HG02623 (cell line): ENCODE measurements around the gene ITGAV.
A peak's percentile ranks its signal among the peaks of the same experiment; 100 is the strongest.

Experiments used
- ATAC-seq: cut with Tn5 transposase; IDR thresholded peaks from one replicate; pipeline ENCODE4 v1.9.1; 2021; ENCODE audit warnings: moderate library complexity; ENCODE audit not compliant: unreplicated experiment

Gene ITGAV

DNA sequence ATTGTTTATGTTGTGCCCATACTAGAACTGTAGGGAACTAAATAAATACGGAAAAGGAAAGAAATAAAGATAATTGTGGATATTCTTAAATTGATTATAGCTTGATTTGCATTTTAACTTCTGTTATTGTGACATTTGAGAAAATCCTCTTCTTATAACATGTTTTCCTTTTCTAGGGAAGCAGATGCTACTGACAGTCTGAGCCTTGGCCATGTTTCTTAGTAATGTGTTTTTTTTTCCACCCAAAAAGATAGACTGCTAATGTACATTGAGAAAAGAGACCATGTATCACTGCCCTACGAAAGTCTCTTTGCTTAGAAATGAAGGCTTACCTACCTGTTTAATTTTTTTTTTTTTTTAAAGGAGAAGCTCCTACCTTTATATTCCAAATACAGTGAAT is 22.2 kb downstream of the ITGAV start:
- no peak for ATAC-seq

DNA sequence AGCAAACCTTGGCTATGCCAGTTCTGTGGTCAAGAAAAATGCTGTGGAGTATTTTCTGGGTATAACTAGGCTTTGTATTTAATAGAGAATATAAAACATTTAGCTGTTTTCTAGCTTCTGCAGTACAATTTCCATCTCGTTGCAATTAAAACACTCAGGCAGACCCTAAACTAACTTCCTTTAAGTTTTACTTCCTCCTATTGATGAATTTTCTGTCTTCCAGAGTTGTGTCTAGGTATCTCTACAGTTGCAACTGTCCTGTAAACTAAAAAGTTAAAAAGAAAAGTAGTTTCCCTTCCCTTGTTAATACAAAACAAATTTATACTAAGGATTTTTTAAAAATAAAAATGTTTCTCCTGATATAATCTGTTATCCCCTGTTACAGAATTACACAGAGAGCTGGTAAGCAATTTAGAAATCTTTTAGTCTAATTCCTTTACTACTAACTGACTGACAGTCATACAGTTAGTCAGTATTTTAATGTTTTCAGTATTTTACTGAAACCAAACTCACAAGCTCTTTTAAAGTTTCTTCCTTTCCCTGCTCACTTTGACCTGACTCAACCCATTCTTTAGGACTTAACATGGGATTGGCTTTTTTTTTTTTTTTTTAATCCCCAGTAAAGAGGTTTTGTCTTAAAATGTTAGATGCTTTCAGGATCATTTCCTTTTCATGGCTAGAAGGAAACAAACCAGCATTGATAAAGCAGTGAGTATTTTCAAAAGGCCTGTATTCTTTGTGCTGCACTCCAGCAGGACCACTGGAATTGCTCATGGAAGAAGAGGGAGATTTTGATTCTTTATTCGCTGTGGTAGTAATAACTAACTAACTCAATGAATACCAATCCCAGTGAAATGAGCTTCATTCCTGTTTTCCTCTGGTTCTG is 22.9 kb downstream of the ITGAV start:
- no peak for ATAC-seq

DNA sequence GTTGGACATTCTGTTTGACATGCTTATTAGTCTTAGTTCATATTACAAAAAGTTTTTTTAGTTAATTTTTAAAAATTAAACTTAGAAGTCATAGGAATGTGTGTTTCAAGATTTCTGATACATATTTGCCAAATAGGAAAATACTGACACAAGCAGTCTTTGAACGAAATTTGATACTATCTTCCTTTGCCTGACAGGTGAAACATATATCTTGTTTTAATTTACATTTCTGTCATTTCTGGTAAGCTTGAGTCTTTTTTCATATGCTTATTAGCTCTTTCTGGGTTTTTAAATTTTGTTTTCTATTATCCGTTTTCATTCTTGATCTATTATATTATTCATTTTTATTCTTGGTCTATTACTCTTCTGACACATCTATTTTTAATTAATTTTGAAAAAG is 24.5 kb downstream of the ITGAV start:
- no peak for ATAC-seq

DNA sequence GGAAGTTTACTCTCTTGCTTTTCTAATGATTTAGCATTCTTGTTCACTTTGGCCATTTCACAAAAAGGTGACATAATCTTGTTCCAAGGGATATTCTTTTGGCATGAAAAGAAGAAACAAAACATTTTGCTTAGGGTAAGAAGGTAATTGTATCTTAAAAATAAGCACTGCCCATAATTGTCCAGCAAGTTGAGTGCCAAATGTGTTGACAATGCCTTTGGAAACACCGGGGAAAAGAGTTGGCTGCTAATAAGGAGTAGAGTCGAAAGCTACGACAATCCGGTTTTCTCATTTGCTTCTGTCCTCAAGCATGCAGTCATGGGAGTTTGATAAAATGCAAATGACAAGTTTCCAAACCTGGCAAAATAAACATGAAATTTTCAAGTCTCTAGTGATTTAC is 27.3 kb downstream of the ITGAV start:
- ATAC-seq, result no peak

DNA sequence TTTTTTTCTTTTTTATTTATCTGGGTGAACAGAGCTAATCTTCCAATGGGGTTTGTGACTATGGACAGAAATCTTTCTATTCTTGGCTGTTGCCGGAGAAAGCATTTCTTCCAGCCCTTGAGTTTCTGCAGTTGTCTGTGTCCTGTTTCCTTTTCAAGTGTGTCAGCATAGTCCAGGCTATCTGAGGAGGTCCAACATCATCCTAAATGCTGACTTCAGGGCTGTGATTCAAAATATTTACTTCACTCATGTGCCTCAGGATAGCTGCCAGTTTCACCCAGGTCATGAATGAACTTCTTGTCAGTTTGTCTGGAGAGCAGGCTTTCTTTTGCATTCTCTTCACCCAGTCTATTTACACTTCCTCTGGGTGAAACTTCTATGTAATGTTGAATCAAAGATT is 27.9 kb downstream of the ITGAV start:
- ATAC-seq, result no peak

DNA sequence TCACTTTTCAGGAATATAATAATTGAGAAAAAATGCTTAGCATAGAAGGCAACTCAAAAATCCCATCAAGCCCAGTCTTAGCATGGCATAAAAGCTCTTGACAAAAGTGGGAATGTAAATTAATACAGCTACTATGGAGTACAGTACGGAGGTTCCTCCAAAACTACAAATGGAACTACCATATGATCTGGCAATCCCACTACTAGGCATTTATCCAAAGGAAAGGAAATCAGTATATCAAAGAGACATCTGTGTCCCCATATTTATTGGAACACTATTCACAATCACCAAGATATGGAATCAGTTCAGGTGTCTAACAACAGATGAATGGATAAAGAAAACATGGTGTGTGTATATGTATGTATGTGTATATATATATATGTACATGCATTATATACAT is 28.8 kb downstream of the ITGAV start:
- no peak for ATAC-seq

DNA sequence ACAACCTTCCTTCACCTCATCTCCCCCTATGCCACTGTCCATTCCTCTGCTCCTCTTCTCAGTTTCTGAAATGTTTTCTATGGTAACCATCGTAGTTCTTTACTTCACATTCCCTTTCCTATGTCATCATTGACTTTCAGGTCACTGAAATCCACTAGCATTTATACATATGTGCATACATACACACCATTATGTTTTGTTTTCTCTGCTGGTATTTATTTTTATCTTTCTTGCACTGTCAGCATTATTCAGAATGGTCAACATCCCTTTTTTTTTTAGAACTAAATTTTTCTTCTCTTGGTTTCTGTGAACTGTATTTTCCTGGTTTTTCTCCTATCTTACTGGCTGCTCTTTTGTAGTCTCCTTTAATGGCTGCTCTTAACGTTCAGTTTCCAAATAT is 33.2 kb downstream of the ITGAV start:
- ATAC-seq, result no peak

DNA sequence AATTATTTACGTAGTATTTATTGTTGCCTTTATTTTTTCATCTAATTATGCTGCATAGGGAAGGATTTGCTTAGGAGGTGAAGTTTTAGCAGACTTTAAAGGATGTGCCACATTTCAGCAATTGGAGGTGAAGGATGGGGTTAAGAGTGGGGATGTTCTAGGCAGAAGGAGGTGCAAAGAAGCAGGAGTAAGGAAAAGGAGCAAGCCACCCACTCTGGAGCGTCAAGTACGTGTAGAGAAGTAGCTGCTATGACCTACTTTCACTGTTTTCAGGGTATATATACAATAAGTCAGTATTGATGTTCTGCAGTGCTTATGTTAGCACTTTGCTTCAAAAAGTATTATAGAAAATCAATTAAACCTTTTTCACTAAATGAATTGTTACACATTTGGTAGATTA is 34.4 kb downstream of the ITGAV start:
- no peak for ATAC-seq

DNA sequence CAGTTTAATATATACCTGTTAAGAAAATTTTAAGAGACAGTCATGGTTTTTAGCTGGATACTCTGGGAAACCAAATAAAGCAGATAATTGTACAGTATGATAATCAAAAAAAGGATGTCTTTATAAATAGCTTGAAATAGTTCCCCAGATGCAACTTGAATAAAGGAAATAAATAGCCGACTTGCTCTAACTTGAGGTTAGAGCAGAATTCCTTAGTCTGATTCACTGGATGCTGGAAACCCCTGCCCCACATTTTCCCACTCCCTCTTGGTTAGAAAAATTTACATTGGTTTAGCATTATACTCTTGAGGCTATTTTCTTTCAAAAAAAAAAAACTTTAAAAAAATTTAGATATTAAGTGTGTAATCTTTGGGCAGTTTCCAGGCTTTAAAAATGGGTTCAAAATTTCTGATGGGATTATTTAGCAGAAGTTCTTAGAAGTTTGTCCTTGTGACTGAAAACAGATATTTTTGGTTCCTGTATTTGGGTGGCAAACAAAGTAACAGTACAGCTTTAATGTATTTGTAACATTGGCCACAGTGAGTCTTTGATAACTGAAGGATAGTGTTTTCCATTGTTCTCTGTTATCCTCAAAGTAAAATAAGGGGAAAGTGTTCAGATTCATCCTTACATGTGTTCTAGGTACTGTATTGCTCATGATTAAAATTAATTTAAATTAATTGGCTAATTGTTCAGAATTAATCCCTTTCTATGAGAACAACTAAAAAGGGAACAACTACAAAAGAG is 39.6 kb downstream of the ITGAV start:
- no peak for ATAC-seq

DNA sequence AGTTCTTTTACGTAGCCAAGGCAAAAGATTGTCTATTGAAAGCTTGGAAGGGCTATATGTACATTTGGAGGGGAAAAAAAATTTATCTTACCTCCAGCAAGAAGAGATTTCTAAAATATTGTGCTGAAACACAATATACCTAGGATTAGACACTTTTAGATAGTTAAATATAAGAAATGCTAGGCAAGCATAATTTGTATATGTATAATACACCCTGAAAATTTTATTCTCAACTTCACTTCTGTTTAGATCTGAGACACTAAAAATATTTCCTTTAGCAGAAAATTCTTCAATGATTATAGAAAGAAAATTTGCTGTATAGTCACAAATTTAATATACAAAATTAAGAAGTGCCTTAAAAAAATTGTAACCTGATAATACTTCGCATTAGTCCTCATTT is 42.6 kb downstream of the ITGAV start:
- ATAC-seq, result no peak

DNA sequence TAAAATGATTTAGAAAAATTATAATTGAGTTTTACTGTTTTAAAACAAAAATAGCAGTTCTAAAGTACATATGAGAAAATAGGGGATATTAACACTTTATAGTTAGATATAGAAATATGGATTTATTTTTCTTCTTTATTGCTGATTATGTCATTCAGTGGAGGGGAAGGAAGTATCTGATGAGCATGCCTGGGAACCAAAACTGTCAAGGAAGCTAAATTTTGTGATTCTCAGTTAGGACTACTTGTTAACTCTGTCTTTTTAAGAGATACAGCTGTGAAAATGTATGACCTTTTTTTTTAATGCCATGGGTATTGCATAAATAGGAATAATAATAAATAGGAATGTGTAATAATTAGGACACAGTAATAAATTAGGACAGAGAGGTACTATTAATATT is 44.8 kb downstream of the ITGAV start:
- no peak for ATAC-seq

DNA sequence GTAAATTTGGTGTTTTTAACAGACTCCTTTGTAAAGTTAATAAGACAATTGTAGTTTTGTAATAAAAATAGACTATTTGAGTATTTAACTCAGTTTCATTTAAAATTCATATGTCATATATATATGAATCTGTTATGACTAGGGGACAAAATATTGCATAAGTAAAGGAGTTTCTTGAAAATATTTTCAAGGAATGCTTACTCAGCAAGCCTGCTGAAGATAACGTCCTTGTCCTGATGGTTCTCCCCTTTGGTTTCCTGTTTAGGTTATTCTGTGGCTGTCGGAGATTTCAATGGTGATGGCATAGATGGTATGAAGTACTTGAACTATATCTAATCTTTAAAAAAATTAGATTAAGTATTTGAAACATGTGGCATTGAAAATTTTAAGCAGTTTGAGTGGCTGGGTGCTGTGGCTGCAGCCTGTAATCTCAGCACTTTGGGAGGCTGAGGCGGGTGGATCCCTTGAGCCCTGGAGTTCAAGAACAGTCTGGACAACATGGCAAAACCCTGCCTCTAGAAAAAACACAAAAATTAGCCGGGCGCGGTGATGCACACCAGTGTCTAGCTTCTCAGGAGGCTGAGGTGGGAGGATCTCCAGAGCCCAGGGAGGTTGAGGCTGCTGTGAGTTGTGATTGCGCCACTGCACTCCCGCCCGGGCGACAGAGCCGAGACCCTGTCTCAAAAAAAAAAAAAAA is 47.1 kb downstream of the ITGAV start:
- ATAC-seq, result no peak

DNA sequence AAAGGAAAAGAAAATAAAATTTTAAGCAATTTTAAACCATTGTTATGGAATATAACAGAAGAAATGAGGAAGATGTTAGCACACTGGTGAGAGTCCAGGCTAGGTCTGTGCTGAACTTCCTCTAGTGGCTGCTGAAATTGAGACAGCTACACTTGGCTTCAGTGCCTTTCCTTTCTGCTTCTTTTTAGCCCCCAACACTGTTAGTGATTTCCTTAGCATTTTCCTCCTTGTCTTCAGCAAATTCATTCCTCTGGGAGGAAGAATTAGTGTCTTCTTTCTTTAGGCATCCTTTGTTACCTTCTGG is 47.6 kb downstream of the ITGAV start:
- no peak for ATAC-seq

DNA sequence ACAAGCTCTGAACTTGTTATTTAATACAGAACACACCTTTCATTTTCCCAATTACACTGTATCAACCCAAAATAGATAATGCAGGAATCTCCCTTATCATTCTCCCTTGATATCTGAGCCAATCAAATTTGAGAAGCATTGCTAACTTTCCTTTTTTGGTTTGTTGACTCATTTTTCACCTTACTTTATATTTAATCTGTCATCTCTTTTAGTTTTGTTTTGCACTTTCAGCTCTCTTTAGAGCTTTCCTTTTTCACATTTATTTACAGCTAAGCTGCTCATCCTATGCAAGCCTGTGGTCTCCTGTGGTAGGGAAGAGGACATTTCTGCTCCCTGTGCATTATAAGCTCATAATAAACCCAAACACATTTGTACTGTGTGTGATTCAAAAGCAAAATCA is 50.1 kb downstream of the ITGAV start:
- ATAC-seq, result peak; percentile 76

DNA sequence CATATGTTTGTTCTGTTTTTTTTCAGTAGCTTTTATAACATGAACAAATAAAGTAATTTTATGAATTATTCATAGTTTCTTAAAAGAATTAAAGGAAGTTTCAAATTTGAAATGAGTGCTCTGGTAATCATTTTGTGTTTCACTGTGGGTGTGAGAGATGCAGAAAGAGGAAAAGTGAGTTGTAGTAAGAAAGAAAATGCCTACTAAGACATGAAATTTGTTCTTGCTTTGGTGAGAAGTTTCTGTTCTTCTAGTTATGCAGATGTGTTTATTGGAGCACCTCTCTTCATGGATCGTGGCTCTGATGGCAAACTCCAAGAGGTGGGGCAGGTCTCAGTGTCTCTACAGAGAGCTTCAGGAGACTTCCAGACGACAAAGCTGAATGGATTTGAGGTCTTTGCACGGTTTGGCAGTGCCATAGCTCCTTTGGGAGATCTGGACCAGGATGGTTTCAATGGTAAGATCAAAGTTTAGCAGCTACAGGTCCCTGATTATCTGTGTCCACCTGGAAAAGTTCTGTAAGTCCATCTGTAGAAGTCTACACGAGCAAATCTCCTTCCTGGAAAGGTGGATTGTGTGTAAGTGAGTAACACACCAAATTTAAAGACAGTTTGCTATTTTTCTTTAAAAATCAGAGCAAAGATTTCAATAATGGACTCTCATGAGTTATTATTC is 51.4 kb downstream of the ITGAV start:
- ATAC-seq, result peak; percentile 4

DNA sequence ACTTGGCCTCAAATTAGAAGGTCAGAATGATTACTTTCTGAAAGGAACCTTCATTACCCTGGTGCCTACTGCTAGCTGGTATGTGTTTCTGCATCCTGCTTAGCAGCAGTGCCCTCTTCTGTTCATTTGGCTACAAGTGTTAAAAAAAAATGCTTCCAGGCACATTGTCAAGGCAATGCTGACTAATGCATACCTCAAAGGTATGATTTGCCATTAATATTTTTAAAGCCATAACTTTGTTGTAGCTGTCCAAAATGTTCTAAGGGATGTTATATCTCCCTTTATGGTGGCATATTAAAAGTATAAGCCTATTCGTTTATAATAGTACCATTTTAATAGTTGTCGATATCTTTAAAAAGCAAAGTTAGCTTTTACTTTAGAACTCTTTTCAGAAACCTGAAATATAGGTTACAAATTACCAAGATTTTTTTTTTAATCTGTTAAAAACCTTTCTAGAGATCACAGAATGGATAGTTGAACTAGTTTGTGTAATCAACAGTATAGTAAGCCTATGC is 52.0 kb downstream of the ITGAV start:
- peak; percentile 68 for ATAC-seq

DNA sequence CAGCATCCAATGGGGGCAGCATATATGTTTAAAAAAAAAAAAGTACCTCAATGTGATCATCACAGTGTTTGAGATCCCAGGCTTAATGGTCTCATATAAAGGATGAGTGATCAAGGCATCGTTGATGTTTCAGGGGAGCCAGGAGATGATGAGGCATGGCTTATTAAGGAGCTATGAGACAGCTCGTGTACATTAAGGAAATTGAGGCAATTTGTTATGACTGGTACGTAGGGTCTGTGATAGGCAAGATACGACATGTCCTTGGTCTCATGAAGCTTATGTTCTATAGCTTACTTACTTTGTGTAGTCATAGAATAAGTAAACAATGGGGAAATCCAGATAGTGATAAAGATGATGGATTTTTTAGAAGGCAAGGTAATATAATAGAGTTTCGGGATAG is 54.9 kb downstream of the ITGAV start:
- no peak for ATAC-seq

DNA sequence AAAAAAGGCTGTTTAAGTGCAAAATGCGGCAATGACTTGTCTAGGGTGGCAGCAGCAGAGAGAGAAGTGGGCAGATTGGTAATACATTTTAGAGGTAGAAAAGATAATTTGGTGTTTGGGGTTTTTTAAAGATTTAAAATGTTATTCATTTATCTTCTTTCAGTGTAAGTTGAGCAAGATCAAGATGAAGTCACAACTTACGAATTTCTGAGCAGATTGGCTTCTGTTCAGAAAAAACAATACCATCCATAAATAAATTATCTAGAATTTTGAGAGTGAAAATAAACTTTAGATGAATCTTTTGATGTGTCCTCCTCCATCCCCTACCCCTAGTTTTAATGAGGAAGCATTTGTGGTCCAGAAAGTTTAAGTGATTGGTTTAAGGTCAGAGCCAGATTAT is 56.1 kb downstream of the ITGAV start:
- ATAC-seq, result no peak

DNA sequence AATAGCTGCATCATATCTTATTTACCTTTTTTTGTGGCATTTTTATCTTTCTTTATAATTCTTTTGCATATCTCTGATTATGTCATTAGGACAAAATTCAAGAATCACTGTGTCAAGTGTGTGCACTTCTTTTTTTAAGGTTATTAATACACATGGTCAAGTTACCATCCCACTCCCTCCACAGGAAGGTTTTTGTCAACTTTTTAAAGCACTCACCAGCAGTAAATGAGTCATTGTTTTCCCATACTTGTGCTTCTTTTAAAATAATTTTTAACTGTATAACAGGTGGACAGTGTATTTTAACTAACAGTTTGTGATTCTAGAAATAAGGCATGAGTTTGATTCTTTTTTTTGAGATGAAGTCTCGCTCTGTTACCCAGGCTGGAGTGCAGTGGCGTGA is 58.3 kb downstream of the ITGAV start:
- ATAC-seq, result no peak

DNA sequence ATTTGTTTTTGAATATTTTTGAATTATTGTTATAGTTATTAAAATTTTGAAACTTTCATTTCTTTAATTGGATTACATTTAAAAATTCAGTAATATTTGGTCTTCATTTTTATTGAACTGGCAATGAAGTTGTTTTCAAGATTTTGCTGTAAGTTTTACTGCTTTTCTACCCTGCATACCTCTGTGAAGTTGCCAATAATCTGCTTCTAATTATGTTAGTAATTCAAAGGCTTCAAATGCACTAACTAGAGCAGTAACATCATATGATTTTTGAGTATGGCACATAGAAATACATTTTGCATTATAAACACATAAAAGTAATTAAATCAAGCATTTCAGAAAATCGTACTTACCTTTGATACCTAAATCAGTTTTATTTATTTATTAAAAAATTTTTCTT is 63.7 kb downstream of the ITGAV start:
- no peak for ATAC-seq

DNA sequence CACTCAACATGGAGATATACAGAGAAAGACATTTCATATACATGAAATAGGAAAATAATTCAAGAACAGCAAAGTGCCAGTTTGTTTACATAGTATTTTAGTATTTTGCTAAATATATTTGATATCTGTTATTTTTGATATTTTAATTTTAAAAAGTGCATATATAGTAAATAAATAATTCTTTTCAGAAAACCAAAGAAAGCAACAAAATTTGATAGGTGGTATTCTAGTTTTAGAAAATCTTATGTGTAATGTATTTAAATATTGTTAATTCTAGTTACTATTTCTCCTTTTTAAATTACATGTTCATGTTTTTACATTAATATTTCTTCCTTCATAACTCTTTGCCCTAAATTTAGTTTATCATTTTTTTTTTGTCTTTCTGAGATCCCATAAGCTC is 69.5 kb downstream of the ITGAV start:
- no peak for ATAC-seq
